ENCODE measurements around the gene HACE1. TPM values are rescaled to one million over a fixed set of nuclear protein-coding genes. Genes with fewer than 3 reads are reported as not detected.
"Not testable (repeated sequence)": the region's sequence is repeated elsewhere in the genome, so short reads cannot be mapped to it uniquely, and the experiment has no call there.

Gene HACE1
- total RNA-seq, 4 donors from 2014 or later: 10.8 to 17.7 (median 11.6) TPM

GRCh38 chr6:104814743-104815142 lies 45.0 kb downstream of the HACE1 start:
- intact Hi-C loops (cut with DNase I; ENCODE audit: low total_unique reads): no loop called here

DNA sequence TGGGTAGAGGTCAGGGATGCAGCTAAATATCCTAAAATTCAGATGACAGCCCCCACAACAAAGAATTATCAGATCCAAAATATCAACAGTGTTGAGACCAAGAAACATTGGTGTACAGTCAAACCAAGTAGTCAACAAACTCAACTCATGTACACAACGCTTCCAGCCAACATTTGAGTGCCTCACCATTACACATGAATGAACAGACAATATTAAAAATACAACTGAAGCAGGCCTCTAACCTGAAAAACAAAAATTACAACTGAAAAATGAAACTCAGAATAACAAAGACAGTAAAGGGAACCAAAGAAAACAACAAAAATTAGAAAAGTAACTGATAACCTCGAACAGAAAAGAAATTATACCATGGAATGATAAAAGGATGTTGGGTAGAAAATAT lies 46.2 kb downstream of the HACE1 start:
- TF ChIP-seq, protein P1, sequence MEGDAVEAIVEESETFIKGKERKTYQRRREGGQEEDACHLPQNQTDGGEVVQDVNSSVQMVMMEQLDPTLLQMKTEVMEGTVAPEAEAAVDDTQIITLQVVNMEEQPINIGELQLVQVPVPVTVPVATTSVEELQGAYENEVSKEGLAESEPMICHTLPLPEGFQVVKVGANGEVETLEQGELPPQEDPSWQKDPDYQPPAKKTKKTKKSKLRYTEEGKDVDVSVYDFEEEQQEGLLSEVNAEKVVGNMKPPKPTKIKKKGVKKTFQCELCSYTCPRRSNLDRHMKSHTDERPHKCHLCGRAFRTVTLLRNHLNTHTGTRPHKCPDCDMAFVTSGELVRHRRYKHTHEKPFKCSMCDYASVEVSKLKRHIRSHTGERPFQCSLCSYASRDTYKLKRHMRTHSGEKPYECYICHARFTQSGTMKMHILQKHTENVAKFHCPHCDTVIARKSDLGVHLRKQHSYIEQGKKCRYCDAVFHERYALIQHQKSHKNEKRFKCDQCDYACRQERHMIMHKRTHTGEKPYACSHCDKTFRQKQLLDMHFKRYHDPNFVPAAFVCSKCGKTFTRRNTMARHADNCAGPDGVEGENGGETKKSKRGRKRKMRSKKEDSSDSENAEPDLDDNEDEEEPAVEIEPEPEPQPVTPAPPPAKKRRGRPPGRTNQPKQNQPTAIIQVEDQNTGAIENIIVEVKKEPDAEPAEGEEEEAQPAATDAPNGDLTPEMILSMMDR (IDR thresholded peaks at IDR 0.05): no peak
- TF ChIP-seq POLR2A (IDR thresholded peaks at IDR 0.05): no peak
- no peak for DNase-seq (ENCODE audit: low spot score in 2 of 2)
- H3K4me3 ChIP-seq (ENCODE audit: low read depth, poor library complexity, severe bottlenecking): no peak overlapping the region
- intact Hi-C loops (cut with DNase I; ENCODE audit: low total_unique reads): no loop called here
- whole genome bisulfite sequencing, 2 donors: 94 to 95% methylated on average over 2 of the region's 2 CpGs

More at GRCh38 chr6:104814743-104815142, 45.0 kb downstream of the HACE1 start:
- no peak for DNase-seq (ENCODE audit: low spot score in 2 of 2)
- TF ChIP-seq POLR2A (IDR thresholded peaks at IDR 0.05): no peak
- TF ChIP-seq, protein P1 (IDR thresholded peaks at IDR 0.05): no peak
- WGBS, 2 donors: 91 to 98% methylated on average over 2 of the region's 2 CpGs
- H3K4me3 ChIP-seq (ENCODE audit: low read depth, poor library complexity, severe bottlenecking): no peak overlapping the region

- TF ChIP-seq POLR2A (IDR thresholded peaks at IDR 0.05): no peak
- TF ChIP-seq, protein P1 (IDR thresholded peaks at IDR 0.05): no peak
- intact Hi-C loops (cut with DNase I; ENCODE audit: low total_unique reads): no loop called here
- DNase-seq (ENCODE audit: low spot score in 2 of 2): no peak
- no peak overlapping the region for H3K4me3 ChIP-seq (ENCODE audit: low read depth, poor library complexity, severe bottlenecking)
- 85 to 89% methylated on average over 3 of the region's 3 CpGs for WGBS, 2 donors
These were observed 50.6 kb downstream of the HACE1 start for GRCh38 chr6:104809116-104809515.

- intact Hi-C loops (cut with DNase I; ENCODE audit: low total_unique reads); DNase-seq (ENCODE audit: low spot score in 2 of 2); H3K4me3 ChIP-seq (ENCODE audit: low read depth, poor library complexity, severe bottlenecking): not testable (repeated sequence)
- 94 to 95% methylated on average over 4 of the region's 4 CpGs for WGBS, 2 donors
These were observed 54.4 kb downstream of the HACE1 start for GRCh38 chr6:104805335-104805734.

DNA sequence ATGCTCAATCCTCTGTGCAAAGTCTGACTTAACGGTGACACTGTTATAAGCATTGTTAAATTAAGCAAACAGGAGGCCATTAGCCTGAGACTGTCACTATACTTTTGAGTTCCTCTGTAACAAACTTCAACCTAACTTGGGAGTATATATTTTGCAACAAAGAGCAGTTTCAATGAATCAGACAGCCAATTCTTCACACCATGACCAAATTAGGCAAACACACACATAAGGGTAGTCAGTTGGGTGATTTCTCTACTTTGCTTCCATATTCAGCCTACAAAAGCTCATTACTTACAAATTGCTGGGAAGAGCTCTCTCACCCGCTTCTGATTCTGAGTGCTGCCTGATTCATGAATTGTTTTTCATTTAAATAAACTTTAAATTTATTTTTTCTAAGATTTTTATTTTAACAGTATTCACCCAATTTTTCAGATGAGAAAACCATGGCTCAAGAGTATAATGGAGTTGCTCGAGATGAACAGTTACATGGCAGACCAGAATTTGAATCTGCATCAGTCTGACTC lies 60.5 kb downstream of the HACE1 start:
- no peak for DNase-seq (ENCODE audit: low spot score in 2 of 2)
- no peak overlapping the region for H3K4me3 ChIP-seq (ENCODE audit: low read depth, poor library complexity, severe bottlenecking)
- TF ChIP-seq POLR2A (IDR thresholded peaks at IDR 0.05): no peak
- TF ChIP-seq, protein P1 (IDR thresholded peaks at IDR 0.05): no peak
- intact Hi-C loops (cut with DNase I; ENCODE audit: low total_unique reads): no loop called here
- 98 to 99% methylated on average over 3 of the region's 3 CpGs for WGBS, 2 donors

DNA sequence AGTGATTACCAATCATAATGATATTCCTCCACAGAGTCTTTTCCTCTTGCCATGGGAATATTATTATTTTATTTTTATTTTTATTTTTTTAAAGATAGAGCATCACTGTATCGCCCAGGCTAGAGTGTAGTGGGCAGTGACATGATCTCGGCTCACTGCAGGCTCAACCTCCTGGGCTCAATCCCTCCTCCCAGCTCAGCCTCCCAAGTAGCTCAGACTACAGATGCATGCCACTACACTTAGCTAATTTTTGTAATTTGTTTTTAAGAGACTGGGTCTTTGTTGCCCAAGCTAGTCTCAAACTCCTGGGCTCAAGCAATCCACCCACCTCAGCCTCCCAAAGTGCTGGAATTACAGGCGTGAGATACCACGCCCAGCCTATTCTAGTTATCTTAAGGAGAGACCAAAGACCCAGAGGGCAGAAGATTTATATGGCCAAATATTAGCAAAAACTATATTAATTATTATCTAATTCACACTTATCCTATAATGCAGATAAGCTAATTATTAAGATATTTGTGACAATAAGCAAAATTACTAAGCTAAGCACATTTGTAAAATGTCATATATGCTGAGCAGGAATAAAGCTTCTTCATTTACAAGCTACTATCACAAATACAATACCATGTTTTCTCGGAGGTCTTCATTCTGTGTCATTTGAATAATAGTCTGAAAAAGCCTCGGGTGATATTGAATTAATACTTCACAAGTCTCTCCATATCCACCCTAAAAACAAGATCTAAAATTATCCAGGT lies 63.5 kb downstream of the HACE1 start:
- TF ChIP-seq POLR2A (IDR thresholded peaks at IDR 0.05): no peak
- TF ChIP-seq, protein P1 (IDR thresholded peaks at IDR 0.05): no peak
- no peak overlapping the region for H3K4me3 ChIP-seq (ENCODE audit: low read depth, poor library complexity, severe bottlenecking)
- intact Hi-C loops (cut with DNase I; ENCODE audit: low total_unique reads): no loop called here
- DNase-seq (ENCODE audit: low spot score in 2 of 2): no peak
- 90 to 91% methylated on average over 6 of the region's 6 CpGs for WGBS, 2 donors
